Retinal pigment epithelial cell (primary cell): Measurements from ENCODE around the gene ZBTB16.

ENCODE experiments used
- DNase-seq: peaks from one replicate; pipeline ENCODE4 v3.0.0-alpha.2; 2010; ENCODE audit warnings: low read depth
- H3K4me3 ChIP-seq: 2 replicates; pipeline ENCODE4 v1.5.1; 2011; ENCODE audit warnings: mild to moderate bottlenecking, low read length, control low read depth, moderate library complexity
- TF ChIP-seq, protein P1 (sequence below): conservative IDR thresholded peaks from 2 replicates; pipeline ENCODE4 v1.5.1; 2011; ENCODE audit warnings: low read depth, low read length, control low read depth, inconsistent platforms

The ZBTB16 gene

DNA sequence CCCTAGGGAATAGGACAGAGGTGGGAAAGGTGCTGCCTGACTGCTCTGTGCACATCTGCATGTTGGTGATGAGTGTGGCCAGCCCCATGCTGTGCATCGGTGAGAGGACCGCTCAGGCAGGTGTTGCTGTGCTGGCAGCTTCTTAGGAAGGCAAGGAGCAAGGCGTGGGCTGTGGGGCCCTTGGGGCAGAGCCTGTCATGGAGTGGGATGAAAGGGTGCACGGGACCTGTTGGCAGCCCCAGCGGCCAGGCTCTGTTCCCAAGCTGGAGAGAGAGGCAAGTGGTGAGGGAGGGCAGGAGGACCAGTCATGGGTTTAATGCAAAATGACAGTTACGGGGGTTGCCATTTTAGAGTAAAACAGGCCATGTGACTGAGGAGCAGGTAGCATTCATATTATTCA is 78.3 kb downstream of the ZBTB16 start:
- no peak overlapping the region for H3K4me3 ChIP-seq
- TF ChIP-seq, protein P1, sequence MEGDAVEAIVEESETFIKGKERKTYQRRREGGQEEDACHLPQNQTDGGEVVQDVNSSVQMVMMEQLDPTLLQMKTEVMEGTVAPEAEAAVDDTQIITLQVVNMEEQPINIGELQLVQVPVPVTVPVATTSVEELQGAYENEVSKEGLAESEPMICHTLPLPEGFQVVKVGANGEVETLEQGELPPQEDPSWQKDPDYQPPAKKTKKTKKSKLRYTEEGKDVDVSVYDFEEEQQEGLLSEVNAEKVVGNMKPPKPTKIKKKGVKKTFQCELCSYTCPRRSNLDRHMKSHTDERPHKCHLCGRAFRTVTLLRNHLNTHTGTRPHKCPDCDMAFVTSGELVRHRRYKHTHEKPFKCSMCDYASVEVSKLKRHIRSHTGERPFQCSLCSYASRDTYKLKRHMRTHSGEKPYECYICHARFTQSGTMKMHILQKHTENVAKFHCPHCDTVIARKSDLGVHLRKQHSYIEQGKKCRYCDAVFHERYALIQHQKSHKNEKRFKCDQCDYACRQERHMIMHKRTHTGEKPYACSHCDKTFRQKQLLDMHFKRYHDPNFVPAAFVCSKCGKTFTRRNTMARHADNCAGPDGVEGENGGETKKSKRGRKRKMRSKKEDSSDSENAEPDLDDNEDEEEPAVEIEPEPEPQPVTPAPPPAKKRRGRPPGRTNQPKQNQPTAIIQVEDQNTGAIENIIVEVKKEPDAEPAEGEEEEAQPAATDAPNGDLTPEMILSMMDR: no peak
- DNase-seq: no peak

DNA sequence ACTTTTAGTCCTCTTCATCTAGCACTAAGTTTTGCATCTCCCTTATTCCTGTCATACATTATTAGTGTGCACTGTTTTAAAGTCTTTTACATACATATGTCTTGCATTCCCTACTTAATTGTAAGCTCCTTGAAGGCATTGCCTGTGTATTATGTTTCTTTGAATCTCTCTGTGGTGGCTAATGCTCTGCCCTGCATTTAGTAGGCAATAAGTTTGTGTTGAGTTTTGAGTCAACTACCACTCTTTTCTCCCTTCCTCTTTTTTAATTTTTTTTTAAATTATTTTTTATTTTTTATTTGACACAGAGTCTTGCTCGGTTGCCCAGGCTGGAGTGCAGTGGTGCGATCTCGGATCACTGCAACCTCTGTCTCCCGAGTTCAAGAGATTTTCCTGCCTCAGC is 78.9 kb downstream of the ZBTB16 start:
- no peak overlapping the region for H3K4me3 ChIP-seq
- TF ChIP-seq, protein P1: no peak
- no peak for DNase-seq

DNA sequence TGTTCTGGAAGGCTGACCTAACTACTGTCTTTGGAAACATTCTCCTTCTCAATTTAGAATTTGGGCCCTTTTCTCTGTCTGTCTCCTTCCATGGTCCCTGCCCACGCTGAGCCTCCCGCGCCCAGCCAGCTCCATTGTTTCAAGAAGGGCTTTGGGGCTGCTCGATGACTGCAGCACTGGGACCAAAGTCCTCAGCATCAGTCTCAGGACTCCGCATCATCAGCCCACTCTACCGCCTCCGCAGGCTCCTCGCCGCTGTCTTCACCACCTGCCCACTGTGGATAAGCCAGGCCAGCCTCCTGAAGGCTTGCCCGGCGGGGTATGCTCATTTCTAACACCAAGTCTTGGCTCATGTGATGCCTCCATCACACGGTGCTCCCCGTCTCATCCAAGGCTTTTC is 81.3 kb downstream of the ZBTB16 start:
- no peak overlapping the region for H3K4me3 ChIP-seq
- TF ChIP-seq, protein P1: no peak
- no peak for DNase-seq

DNA sequence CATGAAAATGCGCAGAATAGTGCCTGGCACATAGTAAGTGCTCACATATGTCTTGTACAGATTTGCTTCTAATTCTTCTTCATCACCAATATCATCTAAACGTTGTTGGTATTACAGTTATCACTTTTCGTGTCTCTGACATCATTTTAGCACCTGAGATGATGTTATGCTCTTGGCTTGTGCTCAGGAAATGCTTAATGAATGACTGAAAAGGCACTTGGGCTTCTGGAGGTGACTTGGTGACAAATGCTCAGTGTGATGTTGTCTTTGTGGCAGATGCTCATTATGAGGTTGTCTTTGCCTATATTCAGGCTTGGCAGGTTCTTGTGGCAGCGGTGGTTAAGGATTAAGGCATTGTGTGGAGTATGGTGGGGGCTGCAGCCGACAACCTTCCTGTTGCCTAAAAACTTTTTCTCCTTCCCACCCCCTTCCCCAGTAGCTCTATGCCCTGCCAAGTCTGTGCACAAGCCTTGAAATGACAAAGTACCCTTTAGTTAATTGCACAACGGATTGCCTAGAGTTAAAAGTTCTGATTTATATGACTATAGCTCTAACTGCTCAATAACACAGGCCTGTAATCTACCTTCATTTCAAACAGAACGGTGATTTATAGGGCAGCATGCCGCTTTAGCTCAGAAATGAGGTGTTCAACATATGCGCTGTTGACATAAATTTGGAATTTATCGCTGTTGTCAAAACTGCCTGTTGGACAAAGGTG is 82.5 kb downstream of the ZBTB16 start:
- no peak for DNase-seq
- no peak overlapping the region for H3K4me3 ChIP-seq
- TF ChIP-seq, protein P1: no peak

DNA sequence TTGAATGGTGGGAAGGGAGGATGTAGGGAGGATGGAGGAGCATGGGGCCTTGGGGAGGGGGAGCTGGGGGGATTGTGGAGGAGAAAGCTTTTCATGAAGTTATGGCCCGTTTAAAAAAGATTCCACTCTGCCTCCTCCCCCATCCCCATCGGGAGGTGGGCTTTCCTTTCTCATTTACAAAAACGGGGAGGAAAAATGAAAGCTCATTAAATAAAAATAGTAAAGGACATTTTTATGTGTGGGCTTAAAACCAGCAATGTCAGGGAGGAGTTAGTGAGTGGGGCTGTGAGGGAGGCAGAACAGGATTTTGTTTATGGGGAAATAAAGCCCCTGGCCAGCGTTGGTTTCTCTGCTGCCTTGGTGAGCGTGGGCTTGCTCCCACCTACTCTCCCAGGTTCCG is 83.2 kb downstream of the ZBTB16 start:
- H3K4me3 ChIP-seq: no peak overlapping the region
- no peak for DNase-seq
- TF ChIP-seq, protein P1: no peak

DNA sequence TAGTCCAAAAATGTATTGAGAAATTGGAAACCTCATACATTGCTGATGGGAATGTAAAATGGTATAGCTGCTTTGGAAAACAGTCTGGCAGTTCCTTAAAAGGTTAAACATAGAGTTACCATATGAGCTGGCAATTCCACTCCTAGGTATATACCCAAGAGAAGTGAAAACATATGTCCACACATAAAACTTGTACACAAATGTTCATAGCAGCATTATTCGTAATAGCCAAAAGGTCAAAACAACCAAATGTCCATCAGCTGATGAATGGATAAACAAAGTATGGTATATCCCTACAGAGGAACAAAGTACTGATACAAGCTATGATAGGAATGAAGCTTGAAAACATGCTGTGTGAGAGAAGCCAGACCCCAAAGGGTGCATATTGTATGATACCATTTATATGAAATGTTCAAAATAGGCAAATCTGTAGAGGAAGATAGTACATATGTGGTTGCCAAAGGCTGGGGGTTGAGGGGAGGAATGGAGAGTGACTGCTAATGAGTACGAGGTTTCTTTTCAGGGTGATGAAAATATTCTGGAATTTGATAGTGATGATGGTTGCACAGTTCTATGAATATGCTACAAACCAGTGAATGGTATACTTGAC is 85.8 kb downstream of the ZBTB16 start:
- no peak overlapping the region for H3K4me3 ChIP-seq
- no peak for DNase-seq
- TF ChIP-seq, protein P1: no peak

DNA sequence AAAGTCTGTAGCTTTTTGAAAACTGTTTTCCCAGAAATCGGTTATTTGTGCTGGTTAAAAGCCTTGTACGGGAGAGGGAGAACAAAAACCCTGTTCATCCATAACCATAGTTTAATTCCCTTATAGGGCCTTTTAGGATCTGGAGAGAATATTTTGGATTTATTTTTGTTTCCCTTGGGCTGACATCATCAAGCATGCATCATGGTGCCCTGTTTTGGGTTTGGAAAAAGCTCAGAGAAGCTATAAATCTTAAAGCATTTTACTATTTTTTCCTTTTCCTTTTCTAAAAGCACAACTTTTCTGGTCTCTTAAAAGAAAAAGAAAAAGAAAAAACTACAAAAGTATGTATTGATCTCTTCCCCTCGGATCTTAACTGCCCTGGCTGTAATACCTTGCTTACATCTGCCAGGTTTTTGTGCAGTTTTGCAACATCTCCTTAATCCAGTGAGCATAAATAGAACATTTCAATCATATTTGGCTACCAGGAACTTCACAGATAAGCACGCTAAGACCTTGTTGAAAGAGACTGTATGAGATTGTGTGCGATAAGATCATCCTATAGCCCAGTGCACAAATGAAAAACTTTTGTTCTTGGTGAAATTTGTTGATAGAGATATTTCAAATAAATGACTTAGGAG is 88.0 kb downstream of the ZBTB16 start:
- no peak for DNase-seq
- no peak overlapping the region for H3K4me3 ChIP-seq
- TF ChIP-seq, protein P1: no peak
